Thoracic aorta (tissue), 2 donors: ENCODE results near the gene LFNG. TPM values are rescaled to one million over a fixed set of nuclear protein-coding genes. Genes with fewer than 3 reads are reported as not detected.

Experiments used
- ATAC-seq: fragments of 150-250 bp; one replicate; pipeline ENCODE4 v1.8.0; 2017; ENCODE audit warnings: low read depth; ENCODE audit not compliant: insufficient number of reproducible peaks, low FRiP score
- DNase-seq: peaks from one replicate; pipeline ENCODE4 v3.0.0-alpha.2; 2020; ENCODE audit warnings: low spot score
- H3K27ac ChIP-seq, 2 donors: fragments of 200-600 bp; sonication (generic); 1 replicate in 1 of 2; 2 replicates in 1 of 2; pipeline ENCODE4 v1.5.1; 2016; ENCODE audit warnings: mild to moderate bottlenecking in 2 of 2, moderate library complexity in 2 of 2
- H3K27me3 ChIP-seq: fragments of 200-600 bp; sonication (generic); replicated peaks from 2 replicates; pipeline ENCODE4 v1.6.0; 2016; ENCODE audit warnings: mild to moderate bottlenecking; ENCODE audit not compliant: insufficient read depth
- H3K36me3 ChIP-seq: fragments of 200-600 bp; sonication (generic); one replicate; pipeline ENCODE4 v1.5.1; 2016
- H3K4me1 ChIP-seq, 2 donors: fragments of 200-600 bp; sonication (generic); 1 replicate in 1 of 2; 2 replicates in 1 of 2; pipeline versions ENCODE4 v1.5.1 to v1.6.0; 2016; ENCODE audit warnings: low read depth in 2 of 2, mild to moderate bottlenecking in 1 of 2; ENCODE audit not compliant: control insufficient read depth in 1 of 2
- H3K4me3 ChIP-seq: fragments of 200-600 bp; sonication (generic); 2 replicates; pipeline ENCODE4 v1.5.1; 2016; ENCODE audit warnings: mild to moderate bottlenecking
- H3K9me3 ChIP-seq: fragments of 200-600 bp; sonication (generic); 2 replicates; pipeline ENCODE4 v1.5.1; 2016
- total RNA-seq, 2 donors: library from RNA; depleted of rRNA; stranded (reverse); fragments of >200 nt; gene quantifications; one replicate each; pipeline versions ENCODE4 v1.1.0 to v1.2.3, GENCODE V29; 2016
- TF ChIP-seq, protein P1 (sequence below): fragments of 200-600 bp; sonication (generic); IDR thresholded peaks from one replicate; pipeline ENCODE4 v1.5.1; 2019; ENCODE audit warnings: antibody characterized with exemption

Gene LFNG
- total RNA-seq, 2 donors from 2014 or later, result 8.0 to 24.1 TPM

DNA sequence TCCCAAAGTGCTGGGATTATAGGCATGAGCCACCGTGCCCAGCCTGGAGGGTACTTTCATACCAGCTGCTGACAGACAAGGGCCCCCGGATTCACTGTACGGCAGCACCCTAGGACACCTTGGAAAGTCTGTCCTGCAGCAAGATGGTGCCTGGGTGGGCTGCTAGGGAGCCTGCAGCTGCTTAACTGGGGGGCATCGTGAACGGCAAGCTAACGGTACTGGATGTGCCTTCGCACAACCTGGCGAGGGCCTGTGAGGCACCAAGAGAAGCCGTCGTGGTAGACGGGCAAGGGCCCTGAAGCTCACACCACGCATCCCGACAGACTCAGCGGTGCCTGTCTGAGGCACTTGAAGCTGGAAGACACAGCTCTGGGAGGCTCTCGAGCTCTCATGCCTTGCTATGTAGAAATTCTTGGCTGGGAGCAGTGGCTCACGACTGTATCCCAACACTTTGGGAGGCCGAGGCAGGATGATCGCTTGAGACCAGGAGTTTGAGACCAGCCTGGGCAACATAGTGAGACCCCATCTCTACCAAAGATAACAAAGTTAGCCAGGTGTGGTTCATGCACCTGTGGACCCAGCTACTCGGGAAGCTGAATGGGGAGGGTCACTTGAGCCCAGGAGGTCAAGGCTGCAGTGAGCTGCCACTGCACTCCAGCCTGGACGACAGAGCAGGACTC, 26.3 kb downstream of the LFNG start:
- DNase-seq, result no peak
- Histone ChIP-seq H3K36me3 (peaks cover 55% of the 10 kb centered on the region), H3K4me3 (no peak overlapping the region)

DNA sequence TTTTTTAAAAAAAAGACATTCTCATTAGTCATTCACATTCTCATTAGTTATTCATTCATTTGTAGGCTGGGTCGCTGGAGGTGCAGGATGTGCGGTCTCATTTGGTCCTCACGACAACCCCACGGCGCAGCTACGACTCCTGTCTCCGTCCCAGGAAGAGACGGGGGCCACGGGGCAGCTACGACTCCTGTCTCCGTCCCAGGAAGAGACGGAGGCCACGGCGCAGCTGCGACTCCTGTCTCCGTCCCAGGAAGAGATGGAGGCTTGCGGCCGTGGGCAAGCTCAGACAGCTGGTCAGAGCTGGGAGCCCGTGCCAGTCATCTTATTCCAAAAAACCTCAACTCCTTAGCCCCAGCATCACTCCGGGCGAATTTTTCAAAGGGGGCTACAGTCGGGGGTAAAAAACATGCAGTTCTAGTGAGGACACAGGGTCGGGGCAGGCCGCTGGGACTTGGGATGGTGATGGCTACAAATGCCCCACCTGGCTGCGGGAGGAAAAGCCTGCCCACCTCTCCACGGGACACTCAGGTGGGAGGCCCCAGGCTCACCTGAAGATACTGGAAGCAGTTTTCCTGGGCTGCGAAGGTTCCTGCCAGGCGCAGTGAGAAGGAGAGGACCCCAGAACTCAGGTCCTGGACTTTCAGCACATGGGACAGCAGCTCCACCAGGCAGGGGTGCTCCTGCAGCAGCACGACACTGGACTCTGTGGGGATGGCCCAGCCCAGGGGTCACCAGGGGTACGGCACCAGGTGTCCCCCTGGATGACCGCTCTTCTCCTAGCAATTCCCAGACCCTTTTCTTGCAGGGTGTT, 27.4 kb downstream of the LFNG start:
- no peaks in the 10 kb centered on the region for H3K9me3 ChIP-seq
- H3K4me3 ChIP-seq, result no peak overlapping the region
- peaks cover 48% of the 10 kb centered on the region for H3K36me3 ChIP-seq
- no peaks in the 10 kb centered on the region for H3K27me3 ChIP-seq
- no peak overlapping the region for H3K27ac ChIP-seq
- no peak for ATAC-seq
- H3K4me1 ChIP-seq, result no peaks in the 10 kb centered on the region
- TF ChIP-seq, protein P1, sequence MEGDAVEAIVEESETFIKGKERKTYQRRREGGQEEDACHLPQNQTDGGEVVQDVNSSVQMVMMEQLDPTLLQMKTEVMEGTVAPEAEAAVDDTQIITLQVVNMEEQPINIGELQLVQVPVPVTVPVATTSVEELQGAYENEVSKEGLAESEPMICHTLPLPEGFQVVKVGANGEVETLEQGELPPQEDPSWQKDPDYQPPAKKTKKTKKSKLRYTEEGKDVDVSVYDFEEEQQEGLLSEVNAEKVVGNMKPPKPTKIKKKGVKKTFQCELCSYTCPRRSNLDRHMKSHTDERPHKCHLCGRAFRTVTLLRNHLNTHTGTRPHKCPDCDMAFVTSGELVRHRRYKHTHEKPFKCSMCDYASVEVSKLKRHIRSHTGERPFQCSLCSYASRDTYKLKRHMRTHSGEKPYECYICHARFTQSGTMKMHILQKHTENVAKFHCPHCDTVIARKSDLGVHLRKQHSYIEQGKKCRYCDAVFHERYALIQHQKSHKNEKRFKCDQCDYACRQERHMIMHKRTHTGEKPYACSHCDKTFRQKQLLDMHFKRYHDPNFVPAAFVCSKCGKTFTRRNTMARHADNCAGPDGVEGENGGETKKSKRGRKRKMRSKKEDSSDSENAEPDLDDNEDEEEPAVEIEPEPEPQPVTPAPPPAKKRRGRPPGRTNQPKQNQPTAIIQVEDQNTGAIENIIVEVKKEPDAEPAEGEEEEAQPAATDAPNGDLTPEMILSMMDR, result no peak
- DNase-seq, result no peak

More for the DNA sequence above, 26.3 kb downstream of the LFNG start:
- no peak for ATAC-seq
- H3K4me1 ChIP-seq, result no peaks in the 10 kb centered on the region
- H3K9me3 ChIP-seq, result no peaks in the 10 kb centered on the region
- no peak overlapping the region for H3K27ac ChIP-seq
- no peaks in the 10 kb centered on the region for H3K27me3 ChIP-seq
- TF ChIP-seq, protein P1, result no peak

DNA sequence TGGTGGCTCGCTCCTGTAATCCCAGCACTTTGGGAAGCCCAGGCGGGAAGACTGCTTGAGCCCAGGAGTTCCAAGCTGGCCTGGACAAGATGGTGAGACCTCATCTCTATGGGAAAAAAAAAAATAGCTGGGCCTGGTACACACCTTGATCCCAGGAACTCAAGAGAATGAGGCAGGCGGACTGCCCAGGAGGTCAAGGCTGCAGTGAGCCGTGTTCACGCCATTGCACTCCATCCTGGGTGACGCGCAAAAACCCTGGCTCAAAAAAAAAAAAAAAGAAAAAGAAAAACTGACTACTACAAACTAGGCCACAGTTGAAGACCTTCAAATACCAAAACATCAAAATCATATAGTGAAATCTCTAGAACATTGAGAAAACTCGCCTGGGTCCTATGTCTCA, 31.8 kb downstream of the LFNG start:
- no peak for DNase-seq
- ATAC-seq, result no peak
- H3K36me3 ChIP-seq, result peaks cover 25% of the 10 kb centered on the region
- H3K27ac ChIP-seq, result no peak overlapping the region
- no peaks in the 10 kb centered on the region for H3K27me3 ChIP-seq
- H3K4me1 ChIP-seq, result peaks cover 13 to 22% of the 10 kb centered on the region in 2 donors
- H3K4me3 ChIP-seq, result no peak overlapping the region
- TF ChIP-seq, protein P1, result no peak
- H3K9me3 ChIP-seq, result no peaks in the 10 kb centered on the region

DNA sequence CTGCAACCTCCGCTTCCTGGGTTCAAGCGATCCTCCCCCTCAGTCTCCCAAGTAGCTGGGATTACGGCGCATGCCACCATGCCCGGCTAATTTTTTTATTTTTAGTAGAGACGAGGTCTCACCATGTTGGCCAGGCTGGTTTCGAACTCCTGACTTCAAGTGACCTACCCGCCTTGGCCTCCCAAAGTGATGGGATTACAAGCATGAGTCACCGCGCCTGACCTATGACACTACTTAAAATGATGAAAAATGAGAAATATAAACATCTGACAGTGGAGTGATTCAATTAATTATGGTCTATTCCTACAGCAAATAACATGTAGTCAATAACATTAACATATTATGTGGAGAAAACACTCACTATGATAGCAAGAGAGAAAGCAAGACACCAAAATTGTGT, 33.5 kb downstream of the LFNG start:
- Histone ChIP-seq H3K27me3 (no peaks in the 10 kb centered on the region), H3K36me3 (peaks cover 11% of the 10 kb centered on the region), H3K4me1 (peaks cover 14 to 26% of the 10 kb centered on the region in 2 donors), H3K4me3 (no peak overlapping the region), H3K9me3 (no peaks in the 10 kb centered on the region), H3K27ac (no peak overlapping the region)
- no peak for ATAC-seq
- no peak for DNase-seq
- TF ChIP-seq, protein P1, result no peak

DNA sequence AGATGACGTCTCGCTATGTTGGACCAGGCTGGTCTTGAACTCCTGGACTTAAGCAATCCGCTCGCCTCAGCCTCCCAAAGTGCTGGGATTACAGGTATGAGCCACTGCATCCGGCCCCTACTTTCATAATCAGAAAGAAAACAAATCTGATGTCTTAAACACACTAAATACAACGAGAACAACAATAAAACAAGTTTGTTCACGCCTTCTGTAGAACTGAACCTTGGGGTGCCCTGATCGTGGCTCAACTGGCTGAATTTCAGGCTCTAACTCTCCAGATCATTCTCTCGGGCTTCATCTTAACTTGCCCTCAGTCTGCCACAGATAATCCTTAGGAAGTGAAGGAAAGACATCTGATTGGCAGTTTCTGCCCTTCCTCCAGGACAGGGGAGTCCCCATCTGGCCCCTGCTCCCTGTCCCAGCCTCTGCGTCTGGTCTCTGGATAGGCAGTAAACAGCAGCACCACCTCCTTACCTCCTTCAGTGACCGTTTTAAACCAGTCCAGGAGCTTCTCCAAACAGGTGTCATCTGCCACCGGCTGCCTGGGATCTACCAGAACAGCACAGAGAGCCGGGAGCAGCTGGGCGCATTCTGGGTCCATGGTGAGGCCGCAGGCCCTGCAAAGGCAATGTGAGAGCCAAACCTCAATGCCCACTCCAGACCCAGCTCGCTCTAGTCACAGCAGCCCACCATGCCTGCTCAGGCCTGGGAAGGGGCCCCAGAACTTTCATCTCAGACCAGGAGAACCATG, 34.4 kb downstream of the LFNG start:
- Histone ChIP-seq H3K36me3 (peaks cover 4% of the 10 kb centered on the region), H3K27me3 (no peaks in the 10 kb centered on the region), H3K9me3 (no peaks in the 10 kb centered on the region), H3K4me1 (peaks cover 17 to 32% of the 10 kb centered on the region in 2 donors), H3K4me3 (peak overlapping the region; percentile 100), H3K27ac (no peak overlapping the region)
- TF ChIP-seq, protein P1, result no peak
- DNase-seq (no peak), ATAC-seq (no peak)
